IMR-90 (cell line): ENCODE data around the gene KIAA0825. TPM values are rescaled to one million over a fixed set of nuclear protein-coding genes. Genes with fewer than 3 reads are reported as not detected.

Experiments
- ATAC-seq: fragments of 200-7000 bp; cut with Tn5 transposase; 2 replicates; pipeline ENCODE4 v1.9.1; 2020; ENCODE audit warnings: low read depth, mild to moderate bottlenecking, moderate library complexity
- BruUV-seq: library from RNA; stranded (reverse); fragments of 400-500 nt; replicated peaks from 2 replicates; lab custom pipeline; 2021; lab: Mats Ljungman, UMichigan
- CTCF ChIA-PET: fragments of 300-600 bp; formaldehyde crosslinking; extraction: SDS; loops from one replicate; lab custom pipeline; 2021; ENCODE audit warnings: antibody characterized with exemption; lab: Yijun Ruan, JAX
- POLR2A ChIA-PET: fragments of 300-600 bp; sonication (Branson Sonifier 250); formaldehyde crosslinking; loops from one replicate; lab custom pipeline; 2022; ENCODE audit warnings: antibody characterized with exemption; ENCODE audit not compliant: unreplicated experiment; lab: Charles Lee
- DNase-seq: peaks from one replicate; pipeline ENCODE4 v3.0.0; 2013
- H2AFZ ChIP-seq: replicated peaks from 2 replicates; pipeline ENCODE3; 2013; ENCODE audit warnings: low read length, mild to moderate bottlenecking; ENCODE audit not compliant: poor library complexity
- H2AK5ac ChIP-seq: 2 replicates; pipeline ENCODE4 v1.6.1; 2013; ENCODE audit warnings: low read depth, low read length, inconsistent platforms
- H2AK9ac ChIP-seq: replicated peaks from 2 replicates; pipeline ENCODE3; 2013; ENCODE audit warnings: mild to moderate bottlenecking, low read depth, low read length, moderate library complexity; ENCODE audit not compliant: poor library complexity
- H2BK120ac ChIP-seq: 2 replicates; pipeline ENCODE4 v1.6.1; 2013; ENCODE audit warnings: low read depth, low read length, inconsistent platforms
- H2BK15ac ChIP-seq: 3 replicates; pipeline ENCODE4 v1.6.1; 2013; ENCODE audit warnings: low read depth, low read length, inconsistent platforms
- H2BK20ac ChIP-seq: 2 replicates; pipeline ENCODE4 v1.6.1; 2013; ENCODE audit warnings: low read depth, mild to moderate bottlenecking, inconsistent platforms, low read length, moderate library complexity
- H2BK5ac ChIP-seq: 2 replicates; pipeline ENCODE4 v1.6.1; 2013; ENCODE audit warnings: mild to moderate bottlenecking, low read depth, low read length, inconsistent platforms; ENCODE audit not compliant: poor library complexity, severe bottlenecking
- H3K14ac ChIP-seq: replicated peaks from 2 replicates; pipeline ENCODE4 v1.6.1; 2013; ENCODE audit warnings: low read depth, low read length, inconsistent platforms
- H3K18ac ChIP-seq: 2 replicates; pipeline ENCODE4 v1.6.1; 2013; ENCODE audit warnings: low read depth, low read length, control low read depth
- H3K23ac ChIP-seq: 2 replicates; pipeline ENCODE4 v1.6.1; 2013; ENCODE audit warnings: low read depth, low read length, inconsistent platforms
- H3K27ac ChIP-seq: 2 replicates; pipeline ENCODE4 v1.5.1; 2013; ENCODE audit warnings: mild to moderate bottlenecking, control low read depth, low read length; ENCODE audit not compliant: insufficient read depth
- H3K27me3 ChIP-seq: 2 replicates; pipeline ENCODE4 v1.6.1; 2013; ENCODE audit warnings: low read length; ENCODE audit not compliant: control insufficient read depth, insufficient read depth
- H3K36me3 ChIP-seq: 2 replicates; pipeline ENCODE4 v1.6.1; 2013; ENCODE audit warnings: low read length, mixed read lengths; ENCODE audit not compliant: control insufficient read depth, insufficient read depth
- H3K4ac ChIP-seq: 2 replicates; pipeline ENCODE4 v1.6.1; 2013; ENCODE audit warnings: low read depth, low read length, inconsistent platforms
- H3K4me1 ChIP-seq: 2 replicates; pipeline ENCODE4 v1.6.1; 2013; ENCODE audit warnings: low read length, mixed read lengths; ENCODE audit not compliant: control insufficient read depth, insufficient read depth
- H3K4me2 ChIP-seq: 2 replicates; pipeline ENCODE4 v1.6.1; 2013; ENCODE audit warnings: low read depth, mild to moderate bottlenecking, control low read depth, low read length, moderate library complexity
- H3K4me3 ChIP-seq: 2 replicates; pipeline ENCODE4 v1.5.1; 2013; ENCODE audit warnings: low read depth, mild to moderate bottlenecking, control low read depth, low read length, moderate library complexity; ENCODE audit not compliant: insufficient read depth
- H3K56ac ChIP-seq: 2 replicates; pipeline ENCODE4 v1.6.1; 2013; ENCODE audit warnings: low read length, inconsistent platforms; ENCODE audit not compliant: insufficient read depth; ENCODE audit errors: extremely low read depth
- H3K79me1 ChIP-seq, 2 experiments: 2 replicates each; pipeline ENCODE4 v1.6.1; 2013; ENCODE audit warnings: low read length in 2 of 2, inconsistent platforms in 1 of 2, low read depth in 1 of 2
- H3K9ac ChIP-seq: 2 replicates; pipeline ENCODE4 v1.6.1; 2013; ENCODE audit warnings: low read depth, low read length, control low read depth
- H3K9me1 ChIP-seq: 2 replicates; pipeline ENCODE4 v1.6.1; 2013; ENCODE audit warnings: low read length, inconsistent platforms; ENCODE audit not compliant: insufficient read depth
- H3K9me3 ChIP-seq: 2 replicates; pipeline ENCODE4 v1.6.1; 2013; ENCODE audit warnings: low read length; ENCODE audit not compliant: control insufficient read depth, insufficient read depth
- H4K20me1 ChIP-seq: 2 replicates; pipeline ENCODE4 v1.6.1; 2013; ENCODE audit warnings: low read length, inconsistent platforms; ENCODE audit not compliant: insufficient read depth
- H4K5ac ChIP-seq: 2 replicates; pipeline ENCODE4 v1.6.1; 2013; ENCODE audit warnings: mild to moderate bottlenecking, low read depth, low read length, control low read depth
- H4K8ac ChIP-seq, 2 experiments: 2 replicates each; pipeline ENCODE4 v1.6.1; 2013; ENCODE audit warnings: low read depth in 2 of 2, low read length in 2 of 2, control low read depth in 1 of 2, inconsistent platforms in 1 of 2
- H4K91ac ChIP-seq: 2 replicates; pipeline ENCODE4 v1.6.1; 2013; ENCODE audit warnings: low read depth, low read length, inconsistent platforms; ENCODE audit not compliant: insufficient read depth
- BHLHE40 ChIP-seq: fragments of 150-350 bp; IDR thresholded peaks from 2 replicates; pipeline ENCODE4 v1.6.1; 2016; ENCODE audit warnings: mild to moderate bottlenecking, low read depth, low read length
- CEBPB ChIP-seq: IDR thresholded peaks from 2 replicates; pipeline ENCODE4 v1.6.1; 2012; ENCODE audit warnings: low read depth, low read length, improper control_type of control experiment
- MAFK ChIP-seq: IDR thresholded peaks from 2 replicates; pipeline ENCODE4 v1.6.1; 2012; ENCODE audit warnings: low read depth, low read length, improper control_type of control experiment
- MAZ ChIP-seq: IDR thresholded peaks from 2 replicates; pipeline ENCODE4 v1.6.1; 2012; ENCODE audit warnings: low read depth, mild to moderate bottlenecking, low read length, improper control_type of control experiment, moderate library complexity, borderline replicate concordance
- MXI1 ChIP-seq: IDR thresholded peaks from 2 replicates; pipeline ENCODE4 v1.6.1; 2012; ENCODE audit warnings: low read depth, mild to moderate bottlenecking, low read length, moderate library complexity, borderline replicate concordance
- POLR2A ChIP-seq: IDR thresholded peaks from 2 replicates; pipeline ENCODE4 v1.6.1; 2012; ENCODE audit warnings: mild to moderate bottlenecking, low read depth, low read length
- RCOR1 ChIP-seq: IDR thresholded peaks from 2 replicates; pipeline ENCODE4 v1.6.1; 2012; ENCODE audit warnings: mild to moderate bottlenecking, low read length, improper control_type of control experiment; ENCODE audit not compliant: insufficient replicate concordance
- SMC3 ChIP-seq: fragments of 150-350 bp; IDR thresholded peaks from 2 replicates; pipeline ENCODE4 v1.6.1; 2016; ENCODE audit warnings: low read depth, mild to moderate bottlenecking, antibody characterized with exemption, low read length, moderate library complexity
- WGBS, 2 experiments: methylation state at CpG; one replicate each; pipeline versions ENCODE4 v1.1.5 to v1.1.7; 2013; ENCODE audit warnings: missing lambda C conversion rate in 2 of 2; ENCODE audit not compliant: insufficient read length in 1 of 2; ENCODE audit errors: extremely low coverage in 2 of 2; 5-methylcytosine and 5-hydroxymethylcytosine counted together
- dilution Hi-C: fragments of 300-500 bp; cut with HindIII; formaldehyde crosslinking; loops from one replicate; pipeline ENCODE4 v1.14.3; 2018; ENCODE audit warnings: low sequenced_read_pairs; ENCODE audit not compliant: unreplicated experiment
- in situ Hi-C: fragments of 300-500 bp; cut with MboI; formaldehyde crosslinking; loops from 3 replicates; pipeline ENCODE4 v1.14.3; 2019; ENCODE audit warnings: low sequenced_read_pairs, inconsistent platforms, mixed read lengths
- intact Hi-C: fragments of 100-400 bp; cut with micrococcal nuclease; formaldehyde crosslinking; loops from 2 replicates; pipeline ENCODE4 v1.10.0; 2022
- polyA plus RNA-seq, 3 experiments: library from polyadenylated mRNA; depleted of rRNA; stranded (reverse); fragments of >200 nt; gene quantifications; 2 replicates each; pipeline ENCODE4 v1.2.3, GENCODE V29; 2012; ENCODE audit warnings: low replicate concordance in 1 of 3
- total RNA-seq: library from RNA; depleted of rRNA; stranded (reverse); fragments of >200 nt; gene quantifications from 2 replicates; pipeline ENCODE4 v1.2.3, GENCODE V29; 2012
- TF ChIP-seq, protein P1 (sequence below): conservative IDR thresholded peaks from 2 replicates; pipeline ENCODE4 v1.5.1; 2012; ENCODE audit warnings: mild to moderate bottlenecking, low read depth, low read length, improper control_type of control experiment

KIAA0825 gene
- total and polyA plus RNA-seq, 2 of the 4 experiments (the other 2 are of a cell fraction): 0.46 to 1.8 TPM

DNA sequence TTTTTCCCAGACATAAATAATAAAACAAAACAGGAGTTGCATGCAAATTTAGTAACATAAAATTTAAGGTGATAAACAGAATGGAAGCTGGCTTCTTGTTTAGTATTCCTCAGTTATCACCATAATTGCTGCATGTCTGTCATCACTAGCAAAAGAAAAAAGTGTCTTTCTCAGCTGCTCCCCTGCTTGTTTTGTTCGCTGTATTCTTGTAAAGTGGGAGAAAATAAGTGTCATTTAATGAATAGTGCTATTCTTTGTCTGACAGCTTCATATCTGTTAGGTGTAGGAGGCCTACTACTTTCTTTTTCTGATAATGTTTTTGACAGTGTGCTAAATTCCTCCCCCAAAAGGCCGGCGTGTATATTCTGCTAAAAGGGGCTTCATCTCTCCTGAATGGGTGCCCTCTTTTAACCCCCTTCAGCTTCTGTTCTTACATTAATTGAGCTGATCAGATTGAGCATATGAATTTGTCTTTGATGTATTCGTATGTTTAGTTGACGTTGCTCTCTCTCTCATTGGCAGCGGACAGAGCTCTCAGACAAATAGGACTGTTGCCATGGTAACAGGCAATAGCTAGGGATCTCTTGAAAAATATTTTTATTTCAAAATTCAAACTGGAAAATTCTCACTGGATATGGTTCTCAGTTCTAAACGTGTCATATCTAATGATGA lies 303.8 kb downstream of the KIAA0825 start:
- Histone ChIP-seq H2BK20ac (no peak overlapping the region), H3K4me1 (peaks cover 4% of the 10 kb centered on the region), H2AK5ac (no peak overlapping the region), H3K9me3 (no peaks in the 10 kb centered on the region), H3K27me3 (no peaks in the 10 kb centered on the region), H3K56ac (no peak overlapping the region), H3K79me1 (no peaks in the 10 kb centered on the region), H3K36me3 (no peaks in the 10 kb centered on the region), H3K4ac (no peak overlapping the region), H4K91ac (no peak overlapping the region), H3K9ac (no peak overlapping the region), H4K20me1 (no peaks in the 10 kb centered on the region), H2BK15ac (no peak overlapping the region), H2BK120ac (no peak overlapping the region), H3K27ac (no peak overlapping the region), H3K18ac (no peak overlapping the region), H2AFZ (no peak overlapping the region), H4K5ac (no peak overlapping the region), H2BK5ac (no peak overlapping the region), H3K4me3 (no peak overlapping the region), H3K14ac (no peak overlapping the region), H3K23ac (no peak overlapping the region), H4K8ac (no peak overlapping the region), H3K4me2 (no peak overlapping the region), H2AK9ac (no peak overlapping the region), H3K9me1 (peaks cover 4% of the 10 kb centered on the region)
- no TSS peak for BruUV-seq
- no peak for TF ChIP-seq CEBPB
- TF ChIP-seq MAZ: no peak
- TF ChIP-seq MXI1: no peak
- TF ChIP-seq, protein P1, sequence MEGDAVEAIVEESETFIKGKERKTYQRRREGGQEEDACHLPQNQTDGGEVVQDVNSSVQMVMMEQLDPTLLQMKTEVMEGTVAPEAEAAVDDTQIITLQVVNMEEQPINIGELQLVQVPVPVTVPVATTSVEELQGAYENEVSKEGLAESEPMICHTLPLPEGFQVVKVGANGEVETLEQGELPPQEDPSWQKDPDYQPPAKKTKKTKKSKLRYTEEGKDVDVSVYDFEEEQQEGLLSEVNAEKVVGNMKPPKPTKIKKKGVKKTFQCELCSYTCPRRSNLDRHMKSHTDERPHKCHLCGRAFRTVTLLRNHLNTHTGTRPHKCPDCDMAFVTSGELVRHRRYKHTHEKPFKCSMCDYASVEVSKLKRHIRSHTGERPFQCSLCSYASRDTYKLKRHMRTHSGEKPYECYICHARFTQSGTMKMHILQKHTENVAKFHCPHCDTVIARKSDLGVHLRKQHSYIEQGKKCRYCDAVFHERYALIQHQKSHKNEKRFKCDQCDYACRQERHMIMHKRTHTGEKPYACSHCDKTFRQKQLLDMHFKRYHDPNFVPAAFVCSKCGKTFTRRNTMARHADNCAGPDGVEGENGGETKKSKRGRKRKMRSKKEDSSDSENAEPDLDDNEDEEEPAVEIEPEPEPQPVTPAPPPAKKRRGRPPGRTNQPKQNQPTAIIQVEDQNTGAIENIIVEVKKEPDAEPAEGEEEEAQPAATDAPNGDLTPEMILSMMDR: no peak
- TF ChIP-seq BHLHE40: no peak
- no peak for TF ChIP-seq POLR2A
- no peak for TF ChIP-seq MAFK
- no peak for TF ChIP-seq RCOR1
- TF ChIP-seq SMC3: no peak
- dilution Hi-C loops: no loop called here
- in situ Hi-C loops: no loop called here
- DNase-seq: no peak
- no peak for ATAC-seq
- intact Hi-C loops: loop anchor here (5.0 kb wide), 1 partner anchor 157 kb away; no protein-coding TSS in a partner anchor
- WGBS, 2 experiments: no CpG with 5 or more reads among the region's 7 CpGs
- POLR2A ChIA-PET: no interaction called here
- CTCF ChIA-PET: no interaction called here
